SK-N-SH treated with all-trans-retinoic acid at 6 μM for 48 hours (cell line): ENCODE results near the gene OR51B6.
A peak's percentile ranks its signal among the peaks of the same experiment; 100 is the strongest.
"Not testable (repeated sequence)": the region's sequence is repeated elsewhere in the genome, so short reads cannot be mapped to it uniquely, and the experiment has no call there.

ENCODE experiments used
- ATAC-seq: fragments of 200-7000 bp; cut with Tn5 transposase; 3 replicates; pipeline ENCODE4 v1.9.1; 2020; ENCODE audit warnings: mild to moderate bottlenecking, moderate library complexity
- ARNTL ChIP-seq: fragments of 450-650 bp; formaldehyde crosslinking; IDR thresholded peaks from 2 replicates; pipeline ENCODE4 v1.5.0; 2020; ENCODE audit warnings: low read depth, mild to moderate bottlenecking, moderate library complexity, borderline replicate concordance
- BACH2 ChIP-seq: fragments of 250-450 bp; sonication (Bioruptor Pico); IDR thresholded peaks from 2 replicates; pipeline ENCODE4 v1.9.0; 2021; ENCODE audit warnings: mild to moderate bottlenecking, borderline replicate concordance
- CREB5 ChIP-seq: fragments of 250-450 bp; sonication (Bioruptor Pico); IDR thresholded peaks from 2 replicates; pipeline ENCODE4 v1.5.1; 2020; ENCODE audit warnings: low read depth, mild to moderate bottlenecking, moderate library complexity
- CSRNP3 ChIP-seq: fragments of 250-450 bp; sonication (Bioruptor Pico); IDR thresholded peaks from 2 replicates; pipeline ENCODE4 v1.5.1; 2021; ENCODE audit warnings: mild to moderate bottlenecking, moderate library complexity
- ESRRG ChIP-seq: fragments of 250-450 bp; sonication (Bioruptor Pico); IDR thresholded peaks from 2 replicates; pipeline ENCODE4 v1.6.1; 2021; ENCODE audit warnings: mild to moderate bottlenecking
- GLIS3 ChIP-seq: fragments of 250-450 bp; sonication (Bioruptor Pico); IDR thresholded peaks from 2 replicates; pipeline ENCODE4 v1.5.0; 2020; ENCODE audit warnings: mild to moderate bottlenecking, moderate library complexity
- ISL1 ChIP-seq: fragments of 250-450 bp; sonication (Bioruptor Pico); IDR thresholded peaks from 2 replicates; pipeline ENCODE4 v2.1.2; 2022; ENCODE audit warnings: mild to moderate bottlenecking, moderate library complexity
- RARB ChIP-seq: fragments of 250-450 bp; sonication (Bioruptor Pico); IDR thresholded peaks from 2 replicates; pipeline ENCODE4 v1.8.0; 2021; ENCODE audit warnings: mild to moderate bottlenecking, moderate library complexity
- SNAI2 ChIP-seq: fragments of 250-450 bp; sonication (Bioruptor Pico); IDR thresholded peaks from 2 replicates; pipeline ENCODE4 v1.5.0; 2020; ENCODE audit warnings: mild to moderate bottlenecking, moderate library complexity
- TCF4 ChIP-seq: fragments of 250-450 bp; sonication (Bioruptor Pico); IDR thresholded peaks from 2 replicates; pipeline ENCODE4 v1.8.0; 2021; ENCODE audit warnings: mild to moderate bottlenecking, moderate library complexity, borderline replicate concordance
- ZC3H10 ChIP-seq: fragments of 250-450 bp; sonication (Bioruptor Pico); IDR thresholded peaks from 2 replicates; pipeline ENCODE4 v1.5.1; 2021; ENCODE audit warnings: mild to moderate bottlenecking, moderate library complexity
- ZFP3 ChIP-seq: fragments of 250-450 bp; sonication (Bioruptor Pico); IDR thresholded peaks from 2 replicates; pipeline ENCODE4 v1.5.0; 2020; ENCODE audit warnings: mild to moderate bottlenecking, moderate library complexity
- ZNF565 ChIP-seq: fragments of 450-650 bp; formaldehyde crosslinking; conservative IDR thresholded peaks from 2 replicates; pipeline ENCODE4 v1.5.0; 2020; ENCODE audit warnings: low read depth, mild to moderate bottlenecking, moderate library complexity
- ZNF70 ChIP-seq: fragments of 450-650 bp; formaldehyde crosslinking; IDR thresholded peaks from 2 replicates; pipeline ENCODE4 v1.5.0; 2020; ENCODE audit warnings: mild to moderate bottlenecking, moderate library complexity
- ZNF8 ChIP-seq: fragments of 450-650 bp; formaldehyde crosslinking; IDR thresholded peaks from 2 replicates; pipeline ENCODE4 v1.5.0; 2020; ENCODE audit warnings: mild to moderate bottlenecking, moderate library complexity
- TF ChIP-seq, protein P1 (sequence below): fragments of 250-450 bp; sonication (Bioruptor Pico); IDR thresholded peaks from 2 replicates; pipeline ENCODE4 v1.8.0; 2021; ENCODE audit warnings: low read depth, mild to moderate bottlenecking, moderate library complexity, borderline replicate concordance

Gene OR51B6

GRCh38 chr11:5345831-5346230 is 5.5 kb upstream of the OR51B6 start:
- TF ChIP-seq RARB (CRISPR knock-in tag) (no peak), GLIS3 (CRISPR knock-in tag) (no peak), BACH2 (CRISPR knock-in tag) (no peak), TCF4 (CRISPR knock-in tag) (no peak), ZNF8 (no peak)
- TF ChIP-seq, protein P1, sequence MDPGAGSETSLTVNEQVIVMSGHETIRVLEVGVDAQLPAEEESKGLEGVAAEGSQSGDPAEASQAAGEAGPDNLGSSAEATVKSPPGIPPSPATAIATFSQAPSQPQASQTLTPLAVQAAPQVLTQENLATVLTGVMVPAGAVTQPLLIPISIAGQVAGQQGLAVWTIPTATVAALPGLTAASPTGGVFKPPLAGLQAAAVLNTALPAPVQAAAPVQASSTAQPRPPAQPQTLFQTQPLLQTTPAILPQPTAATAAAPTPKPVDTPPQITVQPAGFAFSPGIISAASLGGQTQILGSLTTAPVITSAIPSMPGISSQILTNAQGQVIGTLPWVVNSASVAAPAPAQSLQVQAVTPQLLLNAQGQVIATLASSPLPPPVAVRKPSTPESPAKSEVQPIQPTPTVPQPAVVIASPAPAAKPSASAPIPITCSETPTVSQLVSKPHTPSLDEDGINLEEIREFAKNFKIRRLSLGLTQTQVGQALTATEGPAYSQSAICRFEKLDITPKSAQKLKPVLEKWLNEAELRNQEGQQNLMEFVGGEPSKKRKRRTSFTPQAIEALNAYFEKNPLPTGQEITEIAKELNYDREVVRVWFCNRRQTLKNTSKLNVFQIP (CRISPR knock-in tag), result no peak
- no peak for ATAC-seq

DNA sequence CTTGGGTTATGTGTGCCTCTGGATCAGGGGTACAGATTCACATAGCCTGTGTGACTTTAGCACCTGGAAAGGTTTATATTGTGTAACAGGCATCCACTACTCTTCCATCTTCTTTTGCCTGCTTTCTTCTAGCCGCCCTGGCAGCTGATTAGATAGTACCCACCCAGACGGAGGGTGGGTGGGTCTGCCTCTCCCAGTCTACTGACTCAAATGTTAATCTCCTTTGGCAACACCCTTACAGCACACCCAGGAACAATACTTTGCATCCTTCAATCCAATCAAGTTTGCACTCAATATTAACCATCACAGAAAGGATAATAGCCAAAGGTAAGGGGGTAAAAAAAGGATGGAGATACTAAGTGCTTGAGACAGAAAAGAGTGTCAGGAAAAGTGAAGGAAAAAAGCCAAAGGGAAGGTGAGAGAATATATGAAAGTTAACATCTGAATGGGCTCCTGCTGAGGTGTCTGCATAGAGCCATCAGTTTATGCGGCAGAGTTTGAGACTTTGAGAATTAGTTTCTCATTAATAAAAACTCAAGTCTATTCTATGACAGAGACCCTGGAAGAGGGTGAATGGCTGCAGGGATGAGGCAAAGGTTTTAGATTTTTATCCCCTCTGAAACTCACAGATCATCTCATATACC is 2.6 kb upstream of the OR51B6 start:
- TF ChIP-seq CSRNP3 (CRISPR knock-in tag), result no peak
- ATAC-seq, result no peak

GRCh38 chr11:5349550-5349949 is 1.8 kb upstream of the OR51B6 start:
- ATAC-seq, result no peak
- no peak for TF ChIP-seq SNAI2 (CRISPR knock-in tag)
- no peak for TF ChIP-seq ZNF8
- TF ChIP-seq RARB (CRISPR knock-in tag), result no peak
- no peak for TF ChIP-seq CSRNP3 (CRISPR knock-in tag)
- no peak for TF ChIP-seq CREB5 (CRISPR knock-in tag)
- TF ChIP-seq ISL1 (CRISPR knock-in tag), result no peak
- no peak for TF ChIP-seq ZNF565 (CRISPR knock-in tag)
- no peak for TF ChIP-seq ZNF70 (CRISPR knock-in tag)
- TF ChIP-seq ARNTL (CRISPR knock-in tag), result no peak
- no peak for TF ChIP-seq ZC3H10 (CRISPR knock-in tag)
- TF ChIP-seq, protein P1 (CRISPR knock-in tag), result no peak
- TF ChIP-seq ZFP3 (CRISPR knock-in tag), result no peak
- TF ChIP-seq ESRRG (CRISPR knock-in tag), result no peak
- no peak for TF ChIP-seq GLIS3 (CRISPR knock-in tag)
- no peak for TF ChIP-seq BACH2 (CRISPR knock-in tag)
- TF ChIP-seq, all 23 proteins: peak for 0

- ATAC-seq, result not testable (repeated sequence)
These were observed 4.7 kb downstream of the OR51B6 start for GRCh38 chr11:5356031-5356430.

DNA sequence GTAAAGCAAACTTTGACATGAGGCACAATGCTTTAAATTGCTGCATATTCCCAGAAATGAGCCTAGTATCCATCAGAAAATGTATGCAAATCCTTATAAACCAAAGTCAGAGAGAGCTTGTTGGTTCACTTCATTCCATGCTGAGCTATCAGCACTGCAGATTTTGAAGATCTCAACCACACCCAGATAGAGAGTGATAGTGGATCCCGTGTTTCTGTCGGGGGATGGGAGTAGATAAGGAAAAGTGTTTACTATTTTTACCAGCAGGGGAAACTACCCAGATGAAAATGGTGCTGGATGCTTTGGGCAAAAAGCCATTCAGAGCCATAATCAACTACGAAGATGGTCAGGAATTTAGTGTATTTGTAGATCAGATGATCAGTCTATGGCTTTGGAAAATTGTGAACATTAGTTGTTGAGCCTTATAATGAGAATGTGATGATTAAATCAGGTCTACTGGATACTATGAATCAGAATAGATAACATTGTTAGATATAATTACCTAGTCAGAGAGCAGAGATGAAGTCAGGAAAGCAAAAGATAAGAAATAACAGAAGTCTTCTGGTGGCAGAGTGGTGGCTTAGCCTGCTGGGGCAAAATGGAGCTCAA is 10.8 kb downstream of the OR51B6 start:
- no peak for ATAC-seq
- 0 out of 2 replicates have a peak, but pooled peaks have one; percentile 16 for TF ChIP-seq ZFP3 (CRISPR knock-in tag)
- no peak for TF ChIP-seq ISL1 (CRISPR knock-in tag)
